SK-N-SH (cell line): ENCODE measurements around the gene CCDC54.

Source experiments
- CHD2 ChIP-seq: fragments of 150-350 bp; IDR thresholded peaks from 2 replicates; pipeline ENCODE4 v1.6.1; 2018; ENCODE audit warnings: low read length; ENCODE audit not compliant: partially characterized antibody
- CTCF ChIP-seq: fragments of 200-600 bp; sonication (generic); IDR thresholded peaks from 2 replicates; pipeline ENCODE4 v1.6.1; 2017; ENCODE audit warnings: antibody characterized with exemption, mild to moderate bottlenecking, moderate library complexity
- EP300 ChIP-seq, 2 experiments: IDR thresholded peaks; 2 replicates each; pipeline versions ENCODE4 v1.4.0 to v1.6.1; 2012; ENCODE audit warnings: borderline replicate concordance in 1 of 2, low read depth in 1 of 2, low read length in 1 of 2
- FOXJ3 ChIP-seq: sonication (generic); formaldehyde crosslinking; IDR thresholded peaks from 2 replicates; pipeline ENCODE4 v1.5.1; 2020; ENCODE audit warnings: mild to moderate bottlenecking, missing genetic modification reagents
- IRF3 ChIP-seq: fragments of 150-350 bp; IDR thresholded peaks from 2 replicates; pipeline ENCODE4 v1.6.1; 2016; ENCODE audit warnings: mild to moderate bottlenecking, low read depth, low read length
- NFIC ChIP-seq: IDR thresholded peaks from 2 replicates; pipeline ENCODE4 v1.4.0; 2012; ENCODE audit warnings: borderline replicate concordance
- POLR2AphosphoS5 ChIP-seq: IDR thresholded peaks from 2 replicates; pipeline ENCODE4 v1.6.1; 2012; ENCODE audit warnings: low read depth, low read length
- REST ChIP-seq: IDR thresholded peaks from 2 replicates; pipeline ENCODE4 v1.6.1; 2012; ENCODE audit warnings: mild to moderate bottlenecking, low read depth, low read length, moderate library complexity

GRCh38 chr3:107414325-107414964 is 37.2 kb downstream of the CCDC54 start:
- no peak for TF ChIP-seq NFIC
- TF ChIP-seq IRF3 = no peak
- no peak for TF ChIP-seq CHD2
- no peak for TF ChIP-seq CTCF
- TF ChIP-seq POLR2AphosphoS5 = no peak
- TF ChIP-seq FOXJ3 (CRISPR knock-in tag) = no peak
- no peak for TF ChIP-seq REST
- TF ChIP-seq EP300 (IDR thresholded peaks at IDR 0.05; ENCODE audit: borderline replicate concordance in 1 of 2, low read depth in 1 of 2, low read length in 1 of 2) = no peak
